HG03280 (cell line): Measurements from ENCODE around the gene KLHDC7A.

Source experiments
- ATAC-seq: cut with Tn5 transposase; IDR thresholded peaks from one replicate; pipeline ENCODE4 v1.9.1; 2021; ENCODE audit warnings: mild to moderate bottlenecking, moderate library complexity; ENCODE audit not compliant: unreplicated experiment

KLHDC7A gene

GRCh38 chr1:18501833-18502232 lies 21.1 kb downstream of the KLHDC7A start:
- no peak for ATAC-seq

- ATAC-seq: no peak
These were observed 23.9 kb downstream of the KLHDC7A start for GRCh38 chr1:18504609-18505008.

- ATAC-seq: no peak
These were observed 24.9 kb downstream of the KLHDC7A start for GRCh38 chr1:18505666-18506065.

GRCh38 chr1:18508084-18508483 lies 27.4 kb downstream of the KLHDC7A start:
- no peak for ATAC-seq

GRCh38 chr1:18511149-18511873 lies 30.6 kb downstream of the KLHDC7A start:
- no peak for ATAC-seq

- ATAC-seq: no peak
These were observed 31.1 kb downstream of the KLHDC7A start for GRCh38 chr1:18511874-18512150.

GRCh38 chr1:18512883-18513282 lies 32.2 kb downstream of the KLHDC7A start:
- ATAC-seq: no peak

GRCh38 chr1:18513995-18514394 lies 33.3 kb downstream of the KLHDC7A start:
- ATAC-seq: no peak

GRCh38 chr1:18515120-18515667 lies 34.5 kb downstream of the KLHDC7A start:
- ATAC-seq: no peak

- ATAC-seq: no peak
These were observed 35.7 kb downstream of the KLHDC7A start for GRCh38 chr1:18516473-18516872.

GRCh38 chr1:18526436-18527275 lies 45.9 kb downstream of the KLHDC7A start:
- no peak for ATAC-seq

GRCh38 chr1:18527514-18527913 lies 46.8 kb downstream of the KLHDC7A start:
- no peak for ATAC-seq

GRCh38 chr1:18527921-18528320 lies 47.2 kb downstream of the KLHDC7A start:
- ATAC-seq: no peak

GRCh38 chr1:18528616-18529015 lies 47.9 kb downstream of the KLHDC7A start:
- ATAC-seq: no peak

- no peak for ATAC-seq
These were observed 49.0 kb downstream of the KLHDC7A start for GRCh38 chr1:18529714-18530113.

- no peak for ATAC-seq
These were observed 50.1 kb downstream of the KLHDC7A start for GRCh38 chr1:18530587-18531502.

GRCh38 chr1:18531503-18531845 lies 50.7 kb downstream of the KLHDC7A start:
- no peak for ATAC-seq

GRCh38 chr1:18532390-18533170 lies 51.9 kb downstream of the KLHDC7A start:
- ATAC-seq: no peak

- ATAC-seq: no peak
These were observed 52.5 kb downstream of the KLHDC7A start for GRCh38 chr1:18533259-18533658.

GRCh38 chr1:18534810-18535205 lies 54.1 kb downstream of the KLHDC7A start:
- no peak for ATAC-seq
